Activated CD8-positive, alpha-beta T cell treated with anti-CD3 and anti-CD28 coated beads for 36 hours (primary cell): ENCODE data around the gene MZT1. TPM values are rescaled to one million over a fixed set of nuclear protein-coding genes. Genes with fewer than 3 reads are reported as not detected.
"Not testable (repeated sequence)": the region's sequence is repeated elsewhere in the genome, so short reads cannot be mapped to it uniquely, and the experiment has no call there.

Experiments used
- ATAC-seq: fragments of 200-7000 bp; cut with Tn5 transposase; one replicate; pipeline ENCODE4 v1.10.0; 2021; ENCODE audit warnings: mild to moderate bottlenecking, moderate library complexity
- CTCF ChIA-PET: fragments of 350-600 bp; sonication (Branson Sonifier 250); formaldehyde crosslinking; loops from one replicate; lab custom pipeline; 2021; ENCODE audit warnings: antibody characterized with exemption; lab: Charles Lee
- POLR2A ChIA-PET: fragments of 350-600 bp; sonication (Branson Sonifier 250); formaldehyde crosslinking; loops from one replicate; lab custom pipeline; 2021; ENCODE audit warnings: antibody characterized with exemption; lab: Charles Lee
- DNase-seq: peaks from one replicate; pipeline ENCODE4 v3.0.0-alpha.2; 2020
- H3K27ac Mint-ChIP-seq: one replicate; pipeline ENCODE4 v1.8.0; 2021; ENCODE audit warnings: mild to moderate bottlenecking, mixed read lengths
- H3K27me3 Mint-ChIP-seq: one replicate; pipeline ENCODE4 v1.8.0; 2021; ENCODE audit warnings: mixed read lengths
- H3K36me3 Mint-ChIP-seq: one replicate; pipeline ENCODE4 v1.8.0; 2021; ENCODE audit warnings: low read depth, mixed read lengths
- H3K4me1 Mint-ChIP-seq: one replicate; pipeline ENCODE4 v1.8.0; 2021; ENCODE audit warnings: low read depth, mixed read lengths
- H3K4me3 Mint-ChIP-seq: one replicate; pipeline ENCODE4 v1.8.0; 2021; ENCODE audit warnings: mild to moderate bottlenecking, moderate library complexity, mixed read lengths
- H3K9me3 Mint-ChIP-seq: one replicate; pipeline ENCODE4 v1.8.0; 2021; ENCODE audit warnings: mixed read lengths
- intact Hi-C: fragments of 100-400 bp; cut with micrococcal nuclease; formaldehyde crosslinking; loops from one replicate; pipeline ENCODE4 v1.10.0; 2022
- total RNA-seq, 2 experiments: library from RNA; stranded (reverse); gene quantifications; one replicate each; pipeline ENCODE4 v1.2.3, GENCODE V29; 2021
- TF ChIP-seq, protein P1 (sequence below): fragments of 200-600 bp; IDR thresholded peaks from one replicate; pipeline ENCODE4 v1.8.0; 2022; ENCODE audit warnings: antibody characterized with exemption, mild to moderate bottlenecking

The MZT1 gene
- total RNA-seq, 2 experiments from 2014 or later: 31.1 to 34.5 TPM

DNA sequence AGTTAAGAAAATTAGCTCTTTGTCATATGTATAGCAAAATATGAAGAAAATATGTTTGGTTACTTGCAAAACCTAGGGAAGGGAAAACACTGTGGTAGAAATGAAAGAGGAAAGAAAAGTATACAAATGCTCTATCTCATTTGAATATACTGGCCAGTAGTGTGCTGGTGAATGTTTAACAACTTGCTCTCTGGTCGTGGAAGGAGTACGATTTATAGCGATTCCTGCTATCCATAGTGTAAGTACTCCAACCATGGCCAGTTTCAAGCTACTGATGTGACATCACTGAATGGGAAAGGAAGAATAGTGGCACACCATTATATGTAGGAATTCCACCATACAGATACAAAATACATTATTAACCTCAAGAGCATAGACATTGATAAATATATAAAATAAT lies 9.6 kb upstream of the MZT1 start:
- Mint-ChIP-seq H3K27ac (no peak overlapping the region), H3K36me3 (peaks cover 36% of the 10 kb centered on the region), H3K4me1 (peaks cover 17% of the 10 kb centered on the region), H3K4me3 (no peak overlapping the region), H3K9me3 (no peaks in the 10 kb centered on the region), H3K27me3 (no peaks in the 10 kb centered on the region)
- POLR2A ChIA-PET: interaction anchor here (0.6 to 1.9 kb wide), 2 partner anchors 16 to 185 kb away, joined by 3 to 4 read pairs; no protein-coding TSS in a partner anchor
- intact Hi-C loops: no loop called here
- no peak for DNase-seq
- CTCF ChIA-PET: no interaction called here
- no peak for ATAC-seq
- TF ChIP-seq, protein P1, sequence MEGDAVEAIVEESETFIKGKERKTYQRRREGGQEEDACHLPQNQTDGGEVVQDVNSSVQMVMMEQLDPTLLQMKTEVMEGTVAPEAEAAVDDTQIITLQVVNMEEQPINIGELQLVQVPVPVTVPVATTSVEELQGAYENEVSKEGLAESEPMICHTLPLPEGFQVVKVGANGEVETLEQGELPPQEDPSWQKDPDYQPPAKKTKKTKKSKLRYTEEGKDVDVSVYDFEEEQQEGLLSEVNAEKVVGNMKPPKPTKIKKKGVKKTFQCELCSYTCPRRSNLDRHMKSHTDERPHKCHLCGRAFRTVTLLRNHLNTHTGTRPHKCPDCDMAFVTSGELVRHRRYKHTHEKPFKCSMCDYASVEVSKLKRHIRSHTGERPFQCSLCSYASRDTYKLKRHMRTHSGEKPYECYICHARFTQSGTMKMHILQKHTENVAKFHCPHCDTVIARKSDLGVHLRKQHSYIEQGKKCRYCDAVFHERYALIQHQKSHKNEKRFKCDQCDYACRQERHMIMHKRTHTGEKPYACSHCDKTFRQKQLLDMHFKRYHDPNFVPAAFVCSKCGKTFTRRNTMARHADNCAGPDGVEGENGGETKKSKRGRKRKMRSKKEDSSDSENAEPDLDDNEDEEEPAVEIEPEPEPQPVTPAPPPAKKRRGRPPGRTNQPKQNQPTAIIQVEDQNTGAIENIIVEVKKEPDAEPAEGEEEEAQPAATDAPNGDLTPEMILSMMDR: no peak

DNA sequence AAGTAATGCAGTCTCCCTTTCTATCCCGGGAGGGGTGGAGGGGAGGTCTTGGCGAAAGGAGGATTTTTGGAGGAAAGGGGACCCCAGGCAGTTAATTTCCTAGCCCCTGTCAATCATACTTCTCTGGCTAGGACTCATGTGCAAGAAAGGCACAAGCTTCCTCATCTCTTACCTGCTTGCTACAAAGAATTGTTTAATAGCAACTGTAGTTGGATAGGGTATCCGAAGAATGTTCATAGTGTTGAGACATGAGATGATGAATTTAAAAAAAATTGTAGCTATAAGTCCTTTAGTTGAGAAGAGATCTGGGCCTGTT lies 819 bp upstream of the MZT1 start:
- Mint-ChIP-seq H3K27me3 (no peaks in the 10 kb centered on the region), H3K9me3 (no peaks in the 10 kb centered on the region), H3K27ac (peak overlapping the region; percentile 92), H3K36me3 (peaks cover 43% of the 10 kb centered on the region), H3K4me1 (peaks cover 43% of the 10 kb centered on the region), H3K4me3 (peak overlapping the region; percentile 93)
- ATAC-seq: no peak
- ChIA-PET POLR2A (interaction anchor here (1.2 kb wide), 1 partner anchor 15 kb away, joined by 3 read pairs; no protein-coding TSS in a partner anchor), CTCF (no interaction called here)
- TF ChIP-seq, protein P1: no peak
- intact Hi-C loops: loop anchor here (5.0 kb wide), 1 partner anchor 54 kb away; the partner anchor contains the start of genes DIS3 and PIBF1
- DNase-seq: no peak

- peaks cover 40% of the 10 kb centered on the region for H3K36me3 Mint-ChIP-seq
- POLR2A ChIA-PET: interaction anchor here (0.7 to 1.4 kb wide), 2 partner anchors 10 to 63 kb away, joined by 3 read pairs; no protein-coding TSS in a partner anchor
- CTCF ChIA-PET: interaction anchor here (1.1 kb wide), 1 partner anchor 22 kb away, joined by 3 read pairs; no protein-coding TSS in a partner anchor
Observed at GRCh38 chr13:72726726-72727416, 558 bp downstream of the MZT1 start.

DNA sequence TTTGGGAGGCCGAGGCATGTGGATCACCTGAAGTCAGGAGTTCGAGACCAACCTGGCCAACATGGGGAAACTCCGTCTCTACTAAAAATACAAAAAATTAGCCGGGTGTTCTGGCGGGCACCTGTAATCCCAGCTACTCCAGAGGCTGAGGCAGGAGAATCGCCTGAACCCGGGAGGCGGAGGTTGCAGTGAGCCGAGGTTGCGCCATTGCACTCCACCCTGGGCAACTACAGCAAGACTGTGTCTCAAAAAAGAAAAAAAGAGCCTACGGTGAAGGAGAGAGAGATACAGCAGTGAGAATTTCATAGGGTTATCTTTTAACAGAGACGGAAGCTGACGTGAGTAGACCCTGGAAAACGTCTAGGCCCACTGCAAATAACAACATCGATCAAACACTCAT lies 1.2 kb downstream of the MZT1 start:
- intact Hi-C loops: loop anchor here (5.0 kb wide), 1 partner anchor 56 kb away; the partner anchor contains the start of genes DIS3 and PIBF1
- Mint-ChIP-seq H3K4me3 (peak overlapping the region; percentile 93), H3K4me1 (peaks cover 47% of the 10 kb centered on the region), H3K36me3 (peaks cover 40% of the 10 kb centered on the region), H3K27ac (peak overlapping the region; percentile 92)
- DNase-seq, H3K27me3 Mint-ChIP-seq, H3K9me3 Mint-ChIP-seq, ATAC-seq: not testable (repeated sequence)
- POLR2A ChIA-PET: interaction anchor here (0.7 to 1.4 kb wide), 2 partner anchors 9 to 63 kb away, joined by 3 read pairs; no protein-coding TSS in a partner anchor
- CTCF ChIA-PET: interaction anchor here (1.1 kb wide), 1 partner anchor 23 kb away, joined by 3 read pairs; no protein-coding TSS in a partner anchor

More at GRCh38 chr13:72726726-72727416, 558 bp downstream of the MZT1 start:
- Mint-ChIP-seq H3K9me3 (no peaks in the 10 kb centered on the region), H3K4me3 (peak overlapping the region; percentile 93), H3K27me3 (no peaks in the 10 kb centered on the region), H3K4me1 (peaks cover 50% of the 10 kb centered on the region), H3K27ac (peak overlapping the region; percentile 92)
- ATAC-seq (peak; percentile 17), DNase-seq (peak; percentile 58)
- TF ChIP-seq, protein P1: no peak
- intact Hi-C loops: loop anchor here (5.0 kb wide), 1 partner anchor 55 kb away; the partner anchor contains the start of genes DIS3 and PIBF1

DNA sequence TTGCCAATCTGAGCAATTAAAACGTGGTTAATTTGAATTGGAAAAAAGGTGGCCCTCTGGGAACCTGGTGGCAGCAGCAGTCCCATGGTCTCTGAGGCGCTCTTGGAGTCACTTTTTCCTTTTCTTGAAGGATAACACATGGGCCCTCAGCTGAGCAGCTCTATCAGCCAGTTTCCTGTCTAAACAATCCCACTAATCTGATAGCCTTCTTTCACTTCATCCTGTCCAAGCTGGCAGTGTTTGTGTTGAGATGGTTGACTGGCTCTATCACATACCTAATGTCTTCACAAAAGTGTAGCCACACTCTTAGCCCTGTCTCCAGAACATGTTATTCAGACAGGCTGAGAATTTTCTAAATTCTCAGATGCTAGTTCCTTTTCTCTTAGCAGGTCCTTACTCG lies 10.7 kb downstream of the MZT1 start:
- H3K36me3 Mint-ChIP-seq: peaks cover 79% of the 10 kb centered on the region
- H3K4me3 Mint-ChIP-seq: no peak overlapping the region

More for the DNA sequence above, 10.7 kb downstream of the MZT1 start:
- no peak for ATAC-seq
- intact Hi-C loops: no loop called here
- no peaks in the 10 kb centered on the region for H3K27me3 Mint-ChIP-seq
- no peak for DNase-seq
- ChIA-PET CTCF (no interaction called here), POLR2A (interaction anchor here (1.2 kb wide), 1 partner anchor 10 kb away, joined by 3 read pairs; no protein-coding TSS in a partner anchor)
- H3K27ac Mint-ChIP-seq: no peak overlapping the region
- H3K4me1 Mint-ChIP-seq: peaks cover 24% of the 10 kb centered on the region
- TF ChIP-seq, protein P1: no peak
- peaks cover 4% of the 10 kb centered on the region for H3K9me3 Mint-ChIP-seq
